Neural progenitor cell (in vitro differentiated cells): Measurements from ENCODE around the gene SLFN12L.

ENCODE experiments used
- EZH2 ChIP-seq: fragments of 200-600 bp; sonication (generic); IDR thresholded peaks from 2 replicates; pipeline ENCODE4 v1.6.1; 2017; ENCODE audit warnings: antibody characterized with exemption, mild to moderate bottlenecking, moderate library complexity
- TF ChIP-seq, protein P1 (sequence below): fragments of 200-600 bp; sonication (generic); IDR thresholded peaks from 2 replicates; pipeline ENCODE4 v1.5.1; 2017; ENCODE audit warnings: antibody characterized with exemption, mild to moderate bottlenecking

DNA sequence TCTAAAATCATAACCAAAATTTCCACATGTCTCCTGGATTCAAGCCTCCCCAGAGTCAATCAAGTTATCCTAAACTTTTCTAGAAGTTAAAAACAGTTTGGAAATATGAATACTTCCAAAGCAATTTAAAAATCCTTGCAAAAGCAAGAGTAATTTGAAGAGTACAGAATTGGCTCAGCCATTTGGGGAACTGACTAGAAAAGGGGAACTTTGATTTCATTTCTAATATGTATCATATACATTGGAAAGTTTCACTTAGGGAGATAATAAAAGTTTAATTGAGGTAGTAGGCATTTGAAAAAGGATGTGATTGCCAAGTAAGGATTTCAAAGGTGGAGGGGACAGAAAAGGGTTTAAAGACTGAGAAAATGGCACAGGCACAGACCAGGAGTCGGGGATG is 9.0 kb upstream of the SLFN12L start:
- TF ChIP-seq, protein P1, sequence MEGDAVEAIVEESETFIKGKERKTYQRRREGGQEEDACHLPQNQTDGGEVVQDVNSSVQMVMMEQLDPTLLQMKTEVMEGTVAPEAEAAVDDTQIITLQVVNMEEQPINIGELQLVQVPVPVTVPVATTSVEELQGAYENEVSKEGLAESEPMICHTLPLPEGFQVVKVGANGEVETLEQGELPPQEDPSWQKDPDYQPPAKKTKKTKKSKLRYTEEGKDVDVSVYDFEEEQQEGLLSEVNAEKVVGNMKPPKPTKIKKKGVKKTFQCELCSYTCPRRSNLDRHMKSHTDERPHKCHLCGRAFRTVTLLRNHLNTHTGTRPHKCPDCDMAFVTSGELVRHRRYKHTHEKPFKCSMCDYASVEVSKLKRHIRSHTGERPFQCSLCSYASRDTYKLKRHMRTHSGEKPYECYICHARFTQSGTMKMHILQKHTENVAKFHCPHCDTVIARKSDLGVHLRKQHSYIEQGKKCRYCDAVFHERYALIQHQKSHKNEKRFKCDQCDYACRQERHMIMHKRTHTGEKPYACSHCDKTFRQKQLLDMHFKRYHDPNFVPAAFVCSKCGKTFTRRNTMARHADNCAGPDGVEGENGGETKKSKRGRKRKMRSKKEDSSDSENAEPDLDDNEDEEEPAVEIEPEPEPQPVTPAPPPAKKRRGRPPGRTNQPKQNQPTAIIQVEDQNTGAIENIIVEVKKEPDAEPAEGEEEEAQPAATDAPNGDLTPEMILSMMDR = no peak
- TF ChIP-seq EZH2 = no peak
